Umbilical cord (tissue), 2 donors: ENCODE data around the gene GPR15. TPM values are rescaled to one million over a fixed set of nuclear protein-coding genes. Genes with fewer than 3 reads are reported as not detected.

Experiments used
- DNase-seq: peaks from one replicate; pipeline ENCODE4 v3.0.0-alpha.2; 2015; ENCODE audit warnings: low spot score
- total RNA-seq: library from RNA; depleted of rRNA; stranded (reverse); fragments of >200 nt; gene quantifications from one replicate; pipeline ENCODE4 v1.2.3, GENCODE V29; 2014; ENCODE audit warnings: low replicate concordance; ENCODE audit not compliant: insufficient read depth

The GPR15 gene
- not detected for total RNA-seq

DNA sequence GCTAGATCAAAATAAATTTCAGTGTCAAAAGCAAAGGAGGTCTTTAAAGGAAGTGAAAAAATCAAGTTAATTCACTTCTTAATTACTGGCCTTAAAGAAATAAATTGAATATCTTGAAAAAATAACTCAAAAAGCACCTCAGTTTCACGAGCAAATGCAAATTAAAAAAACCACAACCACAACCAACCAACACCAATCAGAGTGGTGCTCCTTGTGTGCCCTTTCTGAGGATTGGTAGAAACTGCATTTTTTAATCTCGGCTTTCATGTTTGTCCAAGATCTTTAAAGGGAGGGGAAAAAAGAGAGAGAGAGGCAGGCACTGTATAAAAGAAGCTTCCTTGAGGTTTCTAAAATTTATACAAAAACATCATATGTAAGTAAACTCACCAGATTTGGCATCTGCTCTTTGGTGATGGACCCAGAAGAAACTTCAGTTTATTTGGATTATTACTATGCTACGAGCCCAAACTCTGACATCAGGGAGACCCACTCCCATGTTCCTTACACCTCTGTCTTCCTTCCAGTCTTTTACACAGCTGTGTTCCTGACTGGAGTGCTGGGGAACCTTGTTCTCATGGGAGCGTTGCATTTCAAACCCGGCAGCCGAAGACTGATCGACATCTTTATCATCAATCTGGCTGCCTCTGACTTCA is at the start of gene GPR15:
TSS of gene GPR15 (plus strand) at position 357 of the 653 bp plus-strand sequence. CDS start at position 413, 56 bp downstream.
- DNase-seq = no peak

DNA sequence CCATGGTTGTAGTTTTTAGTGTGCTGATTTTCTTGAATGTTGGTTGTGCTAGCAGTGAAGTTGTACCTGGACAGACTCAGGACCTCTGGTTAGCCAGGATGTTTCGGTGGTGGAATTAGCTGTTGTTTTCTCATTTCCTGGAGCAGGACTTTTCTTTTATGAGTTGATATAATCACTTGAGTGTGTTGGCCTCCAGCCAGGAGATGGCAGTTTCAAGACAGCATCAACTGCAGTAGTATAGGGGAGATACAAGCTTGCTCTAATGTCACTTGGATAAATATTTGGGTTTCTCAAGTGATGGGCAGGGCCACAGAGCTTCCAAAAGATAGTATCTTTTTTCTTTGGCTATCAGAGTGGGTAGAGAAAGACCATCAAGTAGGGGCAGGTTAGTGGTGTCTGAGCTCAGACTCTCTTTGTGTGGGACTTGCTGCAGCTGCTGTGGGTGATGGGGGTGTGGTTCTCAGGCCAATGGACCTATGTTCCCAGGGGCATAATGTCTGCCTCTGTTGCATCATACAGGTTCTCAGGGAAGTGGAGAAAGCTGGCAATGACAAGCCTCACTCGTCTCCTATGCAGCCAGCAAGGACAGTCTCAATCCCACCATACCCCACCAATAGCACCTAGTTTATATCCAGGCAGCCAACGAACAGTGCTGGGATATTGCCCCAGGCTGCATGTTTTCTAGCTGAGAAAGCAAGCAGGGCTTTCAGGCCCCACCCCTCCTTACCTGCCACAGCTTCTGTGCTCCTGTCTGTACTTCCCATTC is 48.9 kb upstream of the GPR15 start:
- no peak for DNase-seq

DNA sequence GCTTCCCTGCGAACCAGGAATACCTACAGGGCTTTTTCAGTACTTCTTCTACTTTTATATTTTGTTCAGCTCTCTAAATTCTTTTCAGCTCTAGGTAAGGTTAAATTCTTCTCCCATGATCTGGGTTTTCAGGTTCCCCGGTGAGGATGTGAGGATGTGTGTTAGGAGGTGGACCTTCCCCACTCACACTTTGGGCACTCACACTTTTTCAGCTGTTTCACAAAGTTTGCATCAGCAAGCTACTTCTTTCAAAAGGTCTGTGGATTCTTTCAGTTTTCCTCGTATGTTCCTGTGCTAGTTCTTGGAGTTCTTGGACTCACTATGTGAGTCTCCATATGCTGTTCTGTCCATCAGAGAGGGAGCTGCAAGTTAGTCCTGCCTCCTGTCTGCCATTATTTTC is 48.2 kb upstream of the GPR15 start:
- no peak for DNase-seq

DNA sequence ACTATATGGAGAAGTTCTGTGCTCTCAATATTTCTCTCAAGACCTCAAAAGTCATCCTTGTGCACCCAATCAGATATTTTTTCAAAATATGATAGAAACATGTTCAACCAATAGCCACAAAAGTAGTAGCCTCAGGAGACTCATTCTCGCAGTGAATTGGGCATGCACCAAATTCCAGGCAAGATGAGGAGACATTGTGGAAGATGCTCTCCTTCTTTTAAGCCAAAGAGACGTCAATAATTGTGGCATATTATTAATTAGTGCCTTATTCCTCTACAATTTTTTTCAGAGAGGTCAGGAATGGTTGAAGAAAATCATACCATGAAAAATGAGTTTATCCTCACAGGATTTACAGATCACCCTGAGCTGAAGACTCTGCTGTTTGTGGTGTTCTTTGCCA is 34.4 kb upstream of the GPR15 start, which contains the start of gene OR5K2:
TSS of gene OR5K2 (plus strand) at position 301 of the 400 bp plus-strand sequence. CDS start at position 301, 0 bp downstream.
- no peak for DNase-seq

DNA sequence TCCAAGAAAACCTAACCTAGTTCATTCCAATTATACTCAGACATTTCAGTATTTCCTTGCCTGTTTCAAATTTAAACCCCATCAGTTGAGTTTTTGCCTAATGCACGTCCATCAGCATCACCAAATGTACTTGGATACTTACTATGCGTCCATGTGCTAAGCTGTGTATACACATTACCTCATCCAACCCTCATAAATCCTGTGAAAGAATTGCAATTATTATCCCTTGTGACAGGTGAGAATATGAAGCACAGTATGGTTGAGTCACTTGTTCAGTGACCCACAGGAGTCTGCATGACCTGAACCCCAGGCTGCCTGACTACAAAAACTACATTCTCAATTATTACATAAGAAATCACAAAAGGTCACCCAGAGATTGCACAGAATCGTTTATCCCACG is 31.8 kb upstream of the GPR15 start:
- no peak for DNase-seq

DNA sequence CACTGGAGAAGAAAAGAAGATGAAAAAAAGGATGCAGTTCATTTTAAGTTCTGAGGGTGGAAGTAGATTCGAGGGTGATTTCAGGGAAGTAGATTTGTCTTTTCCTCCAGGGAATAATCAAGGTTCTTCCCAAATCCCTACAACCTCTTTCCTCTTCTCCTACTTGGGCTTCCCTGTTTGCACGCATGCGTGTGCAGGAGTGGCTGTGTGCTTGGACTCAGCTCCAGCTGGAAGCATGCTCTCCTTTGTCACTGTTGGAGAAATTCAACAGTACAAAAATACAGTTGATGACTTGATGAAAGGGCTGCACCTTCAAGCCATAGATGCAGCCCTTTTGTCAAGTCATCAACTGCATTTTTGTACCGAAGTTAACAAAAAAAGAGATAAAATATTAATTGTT is 30.5 kb upstream of the GPR15 start:
- DNase-seq = no peak

DNA sequence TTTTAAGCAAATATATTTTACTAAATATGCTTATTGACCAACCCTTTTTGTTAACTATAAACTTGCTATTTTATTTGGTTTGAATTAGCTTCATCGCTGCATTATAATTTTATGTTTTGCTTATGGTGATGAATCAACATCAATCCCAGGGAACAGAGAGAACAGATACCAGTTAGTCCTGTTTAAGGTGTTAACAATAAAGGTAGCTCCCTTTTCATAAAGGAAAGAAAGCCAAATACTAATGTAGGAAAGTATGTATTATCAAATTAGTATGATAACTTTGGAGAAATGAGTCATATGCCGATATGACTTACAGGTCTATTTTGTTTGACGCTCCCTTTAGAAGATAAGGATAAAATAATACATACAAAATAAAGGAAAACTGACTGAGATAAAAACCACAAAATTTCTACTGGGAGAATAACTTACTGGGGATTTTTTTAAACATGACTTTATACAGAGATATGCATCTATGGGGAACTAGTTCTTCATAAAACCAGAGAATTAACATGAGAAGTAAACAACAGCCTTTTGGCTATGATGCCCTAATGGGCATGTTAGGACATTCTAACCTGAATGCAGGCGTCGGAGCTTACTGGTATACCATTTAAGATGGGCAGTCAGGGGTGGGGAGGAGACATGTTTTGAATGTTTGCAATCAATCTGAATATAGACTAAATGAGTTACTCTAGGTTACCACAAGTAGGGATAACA is 29.8 kb upstream of the GPR15 start:
- DNase-seq = no peak

DNA sequence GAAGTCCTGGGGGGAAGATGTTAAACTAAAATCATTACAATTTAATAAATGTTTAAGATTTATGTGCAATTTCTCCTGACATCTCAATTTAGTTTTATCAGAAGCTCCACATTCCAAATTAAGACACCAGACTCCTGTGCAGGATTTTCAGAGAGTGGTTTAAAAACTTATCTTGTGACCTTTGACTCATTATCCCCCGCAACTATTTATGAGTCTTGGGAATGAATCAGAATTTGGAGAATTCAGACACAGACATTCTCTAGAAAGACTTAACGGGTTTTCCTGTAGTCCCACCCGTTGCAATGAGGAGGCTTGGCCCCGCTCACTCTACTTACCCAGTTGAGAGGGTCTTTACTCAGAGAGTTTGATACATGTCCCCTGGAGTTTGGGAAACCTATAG is 27.2 kb upstream of the GPR15 start:
- peak; percentile 65 for DNase-seq

DNA sequence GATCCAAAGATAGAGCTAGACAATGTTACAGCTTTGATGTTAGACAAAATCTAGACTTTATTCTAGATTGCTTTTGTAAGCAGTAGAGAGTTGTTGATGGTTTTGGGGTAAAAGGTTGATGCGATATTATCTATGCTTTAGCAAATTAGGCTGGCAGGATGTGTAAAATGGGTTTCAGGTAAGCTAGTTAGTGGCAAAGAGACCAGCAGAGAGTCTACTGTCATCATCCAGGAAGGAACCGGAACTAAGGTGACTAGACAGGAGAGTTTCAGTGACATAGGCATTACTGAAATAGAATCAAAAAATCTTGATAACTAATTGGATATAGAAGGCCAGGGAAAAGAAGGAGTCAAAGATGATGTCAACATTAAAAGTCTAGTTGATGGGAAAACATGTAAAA is 23.2 kb upstream of the GPR15 start:
- no peak for DNase-seq

DNA sequence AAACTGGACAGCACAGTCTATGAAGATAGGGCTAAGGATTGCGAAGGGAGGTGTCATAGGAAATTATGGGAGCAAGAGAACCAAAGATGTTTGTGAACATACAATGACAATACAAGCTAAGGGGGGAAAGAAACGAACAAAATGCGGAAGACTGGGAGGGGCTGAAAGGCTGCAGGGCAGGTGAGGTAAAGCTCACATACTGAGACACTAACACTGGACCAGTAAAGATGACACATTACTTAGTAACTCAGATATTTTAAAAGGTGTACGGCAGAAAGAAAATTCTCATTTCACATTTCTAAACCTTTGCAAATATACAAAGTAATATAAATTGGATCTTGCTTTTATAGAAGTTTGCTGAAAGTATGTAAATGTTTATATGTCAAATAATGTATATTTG is 19.2 kb upstream of the GPR15 start:
- DNase-seq = no peak

DNA sequence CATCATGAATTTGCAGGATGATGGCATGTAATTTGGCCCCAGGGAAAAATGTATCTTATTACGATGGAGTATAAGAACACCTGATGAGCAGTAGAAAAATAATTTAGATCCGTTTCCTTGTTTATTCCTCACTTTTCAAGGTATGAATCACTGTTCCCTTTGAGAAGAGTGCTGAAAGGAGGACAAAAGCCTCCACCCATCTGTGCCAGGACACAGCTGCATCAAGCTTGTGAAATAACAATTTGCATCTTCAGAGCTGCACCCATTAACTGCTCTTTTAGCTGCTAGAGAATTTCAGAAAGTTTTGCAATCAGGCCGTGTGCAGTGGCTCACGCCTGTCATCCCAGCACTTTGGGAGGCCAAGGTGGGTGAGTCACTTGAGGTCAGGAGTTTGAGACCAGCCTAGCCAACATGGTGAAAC is 18.7 kb upstream of the GPR15 start:
- DNase-seq = no peak

DNA sequence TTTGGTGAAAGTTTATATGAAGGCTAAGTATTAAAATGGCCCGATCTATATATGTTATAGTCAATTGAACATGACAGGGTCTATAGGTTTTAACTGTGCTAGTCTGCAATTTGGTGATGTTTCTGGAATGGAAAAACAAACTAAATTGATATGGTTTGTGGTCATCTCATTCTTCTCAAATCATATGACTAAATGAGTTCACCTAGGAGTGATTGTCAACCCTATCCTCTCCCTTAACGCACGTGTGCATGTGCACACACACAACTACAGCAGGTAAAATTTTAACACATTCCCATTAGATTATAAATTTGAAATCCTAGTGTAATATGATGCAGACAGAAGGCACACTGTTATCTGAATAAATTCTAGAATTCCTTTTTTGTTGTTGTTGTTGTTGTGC is 18.0 kb upstream of the GPR15 start:
- no peak for DNase-seq

DNA sequence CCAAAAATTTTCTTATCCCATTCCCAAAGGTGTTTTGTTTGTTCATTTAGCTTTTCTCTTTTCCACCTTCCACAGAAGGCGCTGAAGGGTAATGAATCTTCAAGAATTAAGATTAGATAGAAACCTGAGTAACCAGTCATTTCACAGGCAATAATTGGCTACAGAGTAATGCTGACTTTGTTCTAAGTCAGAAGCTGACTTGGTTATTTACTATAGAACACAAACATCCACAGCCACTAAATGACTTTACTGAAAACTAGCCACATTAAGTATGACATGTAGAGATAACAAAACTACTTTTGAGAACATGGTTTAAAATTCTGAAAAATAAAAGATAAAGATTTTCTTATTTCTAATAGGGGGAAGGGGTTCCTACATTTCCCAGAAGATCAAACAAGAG is 16.8 kb upstream of the GPR15 start:
- DNase-seq = no peak

DNA sequence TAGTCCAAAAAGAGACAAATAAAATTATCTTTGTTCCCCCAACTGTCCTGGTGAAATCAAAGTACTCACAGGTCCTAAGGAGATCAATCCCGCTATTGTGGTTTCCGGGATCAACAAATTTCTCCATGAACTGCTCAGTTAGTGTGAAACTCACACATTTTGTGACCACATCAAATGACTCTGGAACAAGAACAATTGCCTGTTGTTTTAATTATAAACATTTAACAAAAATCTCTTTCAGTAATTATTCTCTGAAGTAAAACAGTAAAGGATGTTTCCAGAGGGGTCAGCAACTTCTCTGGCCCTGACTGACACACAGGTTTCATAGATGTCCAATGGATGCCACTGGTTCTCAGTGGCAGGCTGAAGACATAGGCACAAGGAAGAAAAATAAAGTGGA is 13.0 kb upstream of the GPR15 start:
- DNase-seq = no peak

DNA sequence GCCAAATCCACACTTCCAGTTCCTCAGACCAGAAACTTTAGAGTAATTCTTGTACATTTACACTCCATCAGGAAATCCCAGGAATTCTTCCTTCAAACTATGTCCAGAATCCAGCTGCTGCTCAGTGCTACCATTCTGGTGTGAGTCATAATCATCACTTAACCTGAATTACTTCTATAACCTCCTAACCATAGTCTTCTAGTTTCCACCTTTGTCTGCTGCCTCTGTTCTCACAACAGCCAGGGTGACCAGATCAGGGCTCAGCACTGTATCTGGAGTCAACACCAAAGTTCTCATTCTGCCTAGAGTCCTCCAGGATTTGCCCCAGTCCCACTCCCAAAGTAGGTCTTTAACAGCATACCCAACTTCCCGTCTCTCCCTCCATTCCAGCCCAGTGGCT is 12.4 kb upstream of the GPR15 start:
- no peak for DNase-seq

DNA sequence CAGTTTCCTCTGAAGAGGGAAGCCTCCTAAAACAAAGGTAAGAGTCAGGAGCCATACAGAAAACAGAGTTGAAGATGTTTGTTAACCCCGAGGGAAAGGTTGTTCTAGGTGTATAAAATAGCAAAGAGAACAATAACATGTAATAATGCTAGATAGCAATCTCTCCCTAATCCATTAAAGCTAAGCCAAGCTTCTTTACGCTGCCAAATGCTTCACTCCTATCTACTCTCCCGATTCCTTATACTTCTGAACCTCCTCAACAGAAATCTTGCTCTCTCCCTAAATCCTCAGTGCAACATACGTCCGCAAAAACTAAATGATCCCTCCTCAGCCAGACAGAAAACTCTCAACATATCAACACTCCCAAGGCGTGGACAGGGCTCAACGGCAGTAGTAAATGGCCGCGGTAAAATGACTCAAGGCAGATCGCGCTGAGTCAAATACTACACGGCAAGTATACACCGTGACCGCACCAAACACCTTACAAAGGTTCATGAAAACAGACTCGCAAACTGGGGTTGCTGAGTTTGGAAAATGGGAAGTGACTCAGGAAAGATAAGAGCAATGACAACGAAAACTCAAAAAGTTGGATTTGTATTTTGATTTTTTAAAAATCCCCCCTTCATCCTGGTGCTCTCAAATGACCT is 9.8 kb upstream of the GPR15 start:
- peak; percentile 82 for DNase-seq

DNA sequence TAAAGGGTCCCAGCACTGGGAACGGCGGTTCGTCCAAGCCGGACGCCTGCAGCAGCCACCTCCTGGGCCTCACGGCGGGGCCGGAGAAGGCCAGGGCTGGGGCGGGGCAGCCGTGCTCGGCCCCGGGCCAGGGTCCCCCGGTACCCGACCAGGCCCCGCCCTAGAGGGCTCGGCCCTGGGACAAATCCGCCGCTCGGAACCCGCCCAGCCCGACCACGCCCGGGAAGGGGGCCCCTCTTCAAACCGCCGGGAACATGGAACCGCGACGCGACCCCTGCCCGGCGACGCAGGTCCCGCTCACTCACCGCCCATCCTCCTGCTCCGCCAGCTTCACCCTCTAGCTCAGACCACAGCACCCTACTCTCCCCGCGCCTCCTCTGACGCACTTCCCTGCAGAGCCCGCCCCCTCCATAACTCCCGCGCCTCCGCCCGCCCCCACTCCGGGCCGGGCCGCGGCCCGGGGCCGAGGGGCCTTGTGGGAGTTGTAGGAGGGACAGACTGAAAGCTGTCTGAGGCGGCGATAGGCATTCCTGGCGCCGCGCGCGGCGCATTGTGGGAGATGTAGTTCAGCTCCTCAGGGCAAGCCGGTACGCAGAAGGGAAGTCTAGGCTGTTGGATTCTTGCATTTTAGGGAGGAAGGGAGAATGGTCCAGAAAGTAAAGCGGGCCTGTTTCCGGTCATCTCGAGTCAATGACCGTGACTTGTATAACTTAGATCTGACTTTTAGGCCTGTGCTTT is 9.1 kb upstream of the GPR15 start, which contains the start of gene CLDND1:
TSS of gene CLDND1 (minus strand) at position 359 of the 738 bp plus-strand sequence. CDS start 1,478 bp downstream, outside the sequence.
- peak; percentile 99 for DNase-seq

DNA sequence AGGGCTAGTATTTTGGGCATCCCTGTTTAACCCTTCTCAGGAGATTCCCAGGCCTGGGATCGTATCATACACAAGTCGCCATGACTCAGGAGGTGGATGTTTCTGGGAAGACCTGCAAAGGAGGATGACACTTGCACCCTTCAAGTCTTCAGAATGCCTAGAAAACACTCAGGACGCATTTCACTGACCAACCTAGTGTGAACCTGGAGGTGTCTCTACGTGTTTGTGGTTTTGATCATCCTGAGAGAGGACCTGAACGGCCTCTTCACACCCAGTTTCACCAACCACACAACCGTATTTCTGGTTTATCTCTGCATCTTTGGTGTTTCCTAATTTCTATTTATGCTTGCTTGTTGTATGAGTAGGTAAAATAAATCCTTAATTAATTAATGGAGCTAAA is 6.3 kb upstream of the GPR15 start:
- DNase-seq = no peak

DNA sequence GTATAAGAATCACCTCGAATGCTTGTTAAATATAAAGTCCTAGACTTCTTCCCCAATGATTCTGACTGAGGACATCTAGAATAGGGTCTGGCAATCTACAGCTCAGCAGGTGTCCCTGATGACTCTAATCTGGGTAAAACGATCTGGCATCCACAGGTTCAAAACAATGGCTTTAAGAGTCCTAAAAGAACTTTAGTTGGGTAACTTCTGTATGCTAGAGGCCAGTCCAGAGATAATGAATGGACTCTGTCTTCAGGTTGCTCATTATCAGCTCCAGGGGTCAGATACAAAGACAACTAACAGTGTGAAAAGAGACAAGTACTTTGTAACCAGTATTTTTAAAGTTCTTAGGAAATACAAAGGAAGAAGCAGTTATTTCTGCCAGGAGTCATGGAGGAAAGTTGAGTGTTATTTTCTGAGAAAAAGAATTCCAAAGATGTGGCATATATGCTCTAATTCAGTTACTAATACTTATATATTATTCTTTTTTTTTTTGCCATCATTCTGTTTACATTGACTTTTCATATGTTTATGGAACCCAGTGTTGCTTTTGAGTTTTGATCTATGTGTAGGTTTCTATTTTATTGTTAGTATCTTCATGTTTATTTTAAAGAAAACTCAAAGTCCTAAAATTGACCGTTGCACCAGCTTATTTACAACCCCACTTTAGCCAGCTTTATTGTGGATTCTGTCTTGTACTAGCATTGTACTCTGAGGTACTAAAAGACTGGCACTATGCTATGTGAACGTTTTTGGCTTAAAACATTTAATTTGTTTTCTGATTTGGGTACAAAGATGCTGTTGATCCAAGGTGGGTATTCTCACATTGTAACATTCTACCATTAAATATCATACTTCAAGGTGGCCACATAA is 3.1 kb upstream of the GPR15 start:
- no peak for DNase-seq

DNA sequence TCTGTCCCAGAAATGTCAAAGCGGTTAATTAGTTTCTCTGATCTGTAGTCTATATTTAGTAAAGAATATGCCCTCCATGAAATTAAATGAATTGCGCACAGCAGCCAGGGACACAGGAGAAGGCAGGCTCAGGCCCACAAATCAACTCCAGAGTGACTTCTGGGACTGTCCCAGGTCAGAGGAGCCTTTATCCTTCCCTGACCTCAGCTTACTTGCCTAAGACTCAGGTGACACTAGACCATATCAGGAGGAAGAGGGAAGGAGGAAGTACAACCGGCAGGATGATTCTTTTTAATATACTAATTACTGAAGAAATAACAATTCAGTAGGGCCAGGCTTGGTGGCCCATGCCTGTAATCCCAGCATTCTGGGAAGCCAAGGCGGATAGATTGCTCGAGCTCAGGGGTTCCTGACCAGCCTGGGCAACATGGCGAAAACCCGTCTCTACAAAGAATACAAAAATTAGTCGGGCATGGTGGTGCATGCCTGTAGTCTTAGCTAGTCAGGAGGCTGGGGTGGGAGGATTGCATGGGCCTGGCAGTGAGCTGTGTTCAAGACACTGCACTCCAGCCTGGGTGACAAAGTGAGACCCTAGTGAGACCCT is 1.8 kb upstream of the GPR15 start:
- DNase-seq = no peak
